ENCODE data around the gene MAPRE2.

MAPRE2 gene

DNA sequence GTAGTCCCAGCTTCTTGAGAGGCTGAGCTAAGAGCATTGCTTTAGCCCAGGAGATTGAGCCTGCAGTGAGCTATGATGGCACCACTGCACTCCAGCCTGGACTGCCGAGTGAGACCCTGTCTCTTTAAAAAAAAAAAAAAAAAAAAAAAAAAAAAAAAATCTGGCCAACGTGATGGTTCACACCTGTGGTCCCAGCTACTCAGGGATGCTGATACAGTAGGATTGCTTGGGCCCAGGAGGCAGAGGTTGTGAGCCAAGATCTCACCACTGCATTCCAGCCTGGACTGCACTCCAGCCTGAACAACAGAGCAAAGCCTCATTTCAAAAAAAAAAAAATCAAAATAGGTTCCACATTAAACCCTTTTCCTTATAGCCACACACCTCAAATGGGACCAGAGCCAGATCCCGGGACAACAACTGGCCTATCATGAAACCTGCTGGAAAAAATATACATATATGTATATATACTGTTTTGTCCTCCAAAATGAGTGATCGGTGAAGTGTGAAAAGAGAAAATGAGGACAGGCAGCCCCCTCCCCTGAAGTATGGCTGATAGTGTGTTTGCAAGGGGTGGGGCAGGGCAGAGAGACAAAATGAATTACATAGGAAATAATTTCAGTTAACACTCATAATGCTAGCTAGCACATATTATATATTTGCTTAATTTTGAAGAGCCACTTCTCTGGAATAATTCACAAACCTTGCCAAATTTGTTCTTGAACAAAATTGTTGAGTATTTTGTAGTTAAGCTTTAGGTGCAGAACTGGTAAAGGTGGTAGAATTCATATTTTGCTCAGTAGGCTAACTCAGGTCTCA, 22.9 kb downstream of the MAPRE2 start:
- DNase-seq, result no peak

DNA sequence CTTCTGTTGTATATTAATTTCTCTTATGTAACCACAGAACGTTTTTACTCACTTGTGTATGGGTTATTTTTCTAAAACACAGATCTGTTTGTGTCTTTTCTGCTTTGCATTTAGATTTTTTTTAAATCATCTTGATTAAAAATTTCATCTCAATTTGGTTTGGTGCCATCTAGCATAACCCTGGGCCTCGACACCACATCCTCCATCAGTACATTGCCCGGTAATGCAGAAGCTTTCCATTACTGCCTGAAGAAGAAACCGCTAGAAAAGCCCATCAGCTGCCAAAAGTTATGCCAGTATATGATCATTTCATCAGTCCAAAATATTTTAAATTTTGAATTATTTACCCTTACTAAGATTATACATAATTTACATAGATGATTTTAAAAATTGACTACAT, 26.2 kb downstream of the MAPRE2 start:
- DNase-seq, result no peak

DNA sequence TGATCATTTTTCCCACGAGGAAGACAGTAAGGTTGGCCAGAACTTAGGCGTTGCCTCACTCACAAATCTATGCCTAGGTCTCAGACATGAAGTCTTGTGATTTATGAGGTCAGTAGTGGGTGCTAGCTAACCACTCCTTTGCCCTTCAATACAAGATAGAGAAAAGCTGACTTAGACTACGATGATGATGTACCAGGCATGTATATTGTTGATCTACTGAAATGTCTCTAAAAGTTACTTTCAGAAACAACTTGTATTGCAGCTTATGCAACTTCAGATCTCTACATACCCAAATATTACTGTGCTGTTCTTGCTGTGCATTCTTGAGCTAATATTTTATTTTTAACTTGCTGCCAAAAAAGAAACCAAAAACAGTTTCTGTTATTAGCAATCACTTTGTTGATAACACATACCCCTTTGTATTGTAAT, 30.6 kb downstream of the MAPRE2 start:
- DNase-seq, result no peak

DNA sequence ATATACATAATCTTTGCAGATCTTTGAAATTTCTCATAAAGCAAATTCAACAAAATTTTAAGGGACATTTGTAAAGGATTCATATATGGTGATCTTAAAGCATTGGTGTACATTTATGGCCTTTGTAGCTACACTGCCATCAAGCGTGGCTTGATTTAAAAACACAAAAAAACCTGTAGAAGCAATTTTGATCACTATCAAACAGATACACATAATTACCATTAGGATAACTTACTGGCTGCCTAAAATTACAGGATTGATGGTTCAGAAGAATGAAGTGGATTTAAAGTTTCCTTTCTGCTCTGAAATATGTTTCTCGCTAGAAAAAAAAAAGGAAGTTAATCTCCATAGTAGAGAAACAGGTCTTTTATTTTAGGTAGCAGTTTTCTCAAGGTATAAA, 31.4 kb downstream of the MAPRE2 start:
- no peak for DNase-seq

DNA sequence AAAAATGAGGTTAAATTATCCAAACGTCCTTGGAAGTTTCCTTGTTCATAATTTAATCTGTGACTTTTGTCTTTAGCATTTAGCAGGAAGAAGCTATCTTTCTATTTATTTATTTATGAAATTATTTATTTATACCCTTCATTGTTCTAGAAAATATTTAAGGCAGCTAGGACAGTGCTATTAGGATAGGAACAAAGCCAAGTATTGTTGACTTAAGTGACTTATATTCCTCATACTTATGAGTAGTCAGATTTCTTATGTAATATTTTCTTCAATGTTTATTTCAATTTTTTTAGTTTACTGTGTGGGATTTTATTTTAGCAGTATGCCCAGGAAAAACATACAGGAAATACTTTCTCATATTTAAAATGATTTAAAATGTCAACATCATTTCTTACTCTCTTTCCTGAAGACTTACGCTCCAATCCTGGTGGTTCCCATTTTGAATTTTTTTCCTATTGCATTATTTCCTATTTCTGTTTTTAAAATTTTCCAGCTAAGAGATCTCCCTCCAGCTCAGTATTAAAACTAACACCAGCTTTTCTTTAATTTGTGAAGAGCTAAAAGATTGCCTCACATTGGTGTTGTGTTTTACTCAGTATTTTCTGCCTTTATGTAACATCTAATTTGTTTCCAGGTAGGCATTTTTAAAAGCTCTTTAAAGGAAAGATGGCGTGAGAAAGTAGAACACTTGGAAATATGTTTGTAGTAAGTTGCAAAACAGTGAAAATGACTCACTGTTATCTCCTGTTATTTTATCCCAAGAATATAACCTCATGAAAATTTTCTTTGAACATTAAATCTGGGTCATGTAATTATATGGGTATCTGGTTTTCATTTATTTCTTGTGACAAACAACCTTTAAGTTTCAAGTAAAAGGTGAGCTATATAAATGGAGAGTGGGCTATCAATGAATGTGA, 32.2 kb downstream of the MAPRE2 start:
- DNase-seq, result no peak

DNA sequence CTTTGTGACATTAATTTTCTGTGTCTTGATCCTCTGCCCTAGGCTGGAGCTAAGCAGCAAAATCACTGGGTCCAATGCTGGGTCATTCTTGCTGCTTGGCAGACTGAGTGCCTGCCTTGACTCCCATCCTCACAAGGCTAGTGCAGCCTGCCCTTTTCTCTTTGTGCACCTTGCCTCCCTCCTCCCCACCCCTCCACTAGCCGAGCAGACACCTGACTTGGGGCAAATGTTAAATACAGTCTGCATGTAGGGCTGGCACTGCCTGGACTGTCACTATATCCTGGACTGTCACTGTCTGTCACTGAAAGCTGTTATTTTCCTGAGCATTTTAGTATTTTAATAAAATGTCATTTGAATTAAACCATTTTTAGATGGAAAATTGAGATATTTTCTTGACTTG, 33.4 kb downstream of the MAPRE2 start:
- DNase-seq, result no peak

DNA sequence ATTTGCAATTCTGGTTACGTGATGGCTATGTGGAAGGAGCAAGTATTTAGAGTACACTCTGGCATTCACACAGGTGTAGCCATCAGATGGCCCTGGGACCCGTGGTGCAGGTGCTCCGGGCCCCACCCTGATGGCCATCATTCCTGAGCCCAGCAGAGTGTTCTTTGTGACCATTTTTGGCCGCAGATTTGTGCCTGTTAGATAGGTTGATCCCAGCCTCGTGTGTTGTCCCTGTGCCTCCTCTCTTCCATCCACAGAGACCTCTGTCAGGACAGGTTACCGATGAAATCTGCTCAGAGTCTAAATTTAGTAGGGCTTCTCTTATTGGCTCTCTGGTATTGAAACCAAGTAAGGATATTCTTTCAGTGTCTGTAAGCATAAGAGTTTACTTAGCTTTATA, 33.9 kb downstream of the MAPRE2 start:
- no peak for DNase-seq

DNA sequence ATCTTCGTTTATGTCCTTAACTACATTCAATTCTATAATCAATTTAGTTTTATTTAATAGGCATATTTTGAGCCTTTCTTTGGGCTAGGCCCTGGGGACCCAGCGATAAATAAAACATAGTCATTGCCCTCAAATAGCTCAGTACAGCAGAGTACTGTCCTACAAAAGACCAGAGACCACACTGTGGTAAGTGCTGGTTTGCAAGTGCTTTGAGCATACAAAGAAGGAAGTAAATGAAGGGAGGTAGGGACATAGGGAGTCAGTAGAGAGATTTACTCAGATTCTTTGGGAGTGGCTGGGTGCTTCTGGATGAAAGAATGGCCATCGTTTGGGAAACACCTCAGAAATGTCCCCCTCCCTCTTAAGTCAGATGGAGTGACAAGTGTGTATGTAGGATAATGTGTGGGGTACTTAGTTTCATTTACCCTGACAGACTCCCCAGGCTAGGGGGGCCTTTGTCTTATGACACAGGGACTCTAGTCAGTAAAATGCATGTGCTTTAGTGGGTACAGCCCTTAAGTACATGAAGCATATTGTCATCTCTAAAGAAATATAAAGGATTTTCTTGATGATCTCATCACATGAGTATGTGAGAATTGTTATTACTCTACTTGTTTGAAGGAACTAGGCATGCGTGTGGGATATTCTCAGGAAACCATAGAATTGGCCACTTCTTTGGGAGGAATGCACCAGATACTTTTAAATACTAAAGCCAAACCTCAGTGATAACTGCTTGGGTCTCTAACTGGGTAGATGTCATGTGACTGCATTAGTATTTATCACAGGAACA, 35.1 kb downstream of the MAPRE2 start:
- no peak for DNase-seq

DNA sequence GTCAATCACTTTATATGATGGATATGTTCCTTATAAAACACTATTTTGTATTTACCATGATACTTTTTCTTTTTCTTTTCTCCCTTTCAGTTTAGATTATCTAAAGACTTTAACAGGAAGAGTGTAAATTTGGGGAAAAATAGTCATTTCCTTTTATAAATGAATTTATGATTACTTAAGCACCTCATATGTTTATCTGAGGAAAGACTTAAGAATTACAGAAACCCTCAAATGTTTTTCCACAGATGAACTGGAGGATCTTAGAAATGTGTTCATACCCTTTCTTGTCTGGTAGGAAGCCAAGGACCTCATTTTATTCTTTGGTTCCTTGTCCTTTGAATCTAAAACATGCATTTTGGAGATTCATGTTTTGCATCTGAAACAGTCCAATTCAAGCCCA, 36.7 kb downstream of the MAPRE2 start:
- DNase-seq, result no peak

DNA sequence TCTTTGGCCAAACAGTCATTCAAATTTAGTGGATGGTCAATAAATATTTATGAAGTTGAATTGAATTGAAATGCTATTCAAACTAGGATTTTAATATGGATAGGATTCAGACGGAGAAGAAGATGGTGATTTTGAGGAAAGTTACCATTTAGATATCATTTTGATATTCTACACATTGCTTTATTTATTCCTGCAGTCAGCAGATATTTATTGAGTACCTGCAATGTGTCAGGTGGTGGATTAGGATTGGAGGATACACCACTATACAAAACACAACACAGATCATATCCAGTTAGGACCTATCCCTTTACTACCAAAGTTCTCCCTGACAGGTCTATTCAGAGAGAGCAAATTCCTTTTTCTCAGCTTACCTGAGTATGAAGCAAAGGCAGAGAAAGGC, 38.8 kb downstream of the MAPRE2 start:
- no peak for DNase-seq

DNA sequence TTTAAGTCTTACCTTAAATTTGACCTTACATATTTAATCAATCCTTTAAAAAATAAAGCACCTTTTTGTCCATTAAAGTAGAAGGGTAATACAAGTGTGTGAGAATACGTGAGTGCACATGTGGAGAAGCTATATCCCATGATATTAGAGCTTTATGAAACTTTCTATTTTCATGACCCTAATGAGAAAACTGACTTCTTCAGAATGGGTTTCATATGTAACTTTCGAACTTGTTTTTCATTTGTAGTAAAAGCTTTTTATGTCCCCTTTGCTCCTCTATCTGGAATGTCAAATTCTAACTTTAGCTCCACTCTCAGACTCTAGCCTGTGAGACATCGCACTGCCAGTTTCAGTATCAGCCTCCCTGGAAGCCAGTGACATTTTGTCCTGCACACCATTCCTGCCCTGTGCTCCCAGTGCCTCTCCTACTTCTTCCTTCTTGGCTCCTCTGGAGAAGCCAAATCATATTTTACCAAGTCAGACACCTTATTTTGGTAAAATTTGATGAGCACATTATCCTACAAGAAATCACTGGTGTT, 42.0 kb downstream of the MAPRE2 start:
- no peak for DNase-seq

DNA sequence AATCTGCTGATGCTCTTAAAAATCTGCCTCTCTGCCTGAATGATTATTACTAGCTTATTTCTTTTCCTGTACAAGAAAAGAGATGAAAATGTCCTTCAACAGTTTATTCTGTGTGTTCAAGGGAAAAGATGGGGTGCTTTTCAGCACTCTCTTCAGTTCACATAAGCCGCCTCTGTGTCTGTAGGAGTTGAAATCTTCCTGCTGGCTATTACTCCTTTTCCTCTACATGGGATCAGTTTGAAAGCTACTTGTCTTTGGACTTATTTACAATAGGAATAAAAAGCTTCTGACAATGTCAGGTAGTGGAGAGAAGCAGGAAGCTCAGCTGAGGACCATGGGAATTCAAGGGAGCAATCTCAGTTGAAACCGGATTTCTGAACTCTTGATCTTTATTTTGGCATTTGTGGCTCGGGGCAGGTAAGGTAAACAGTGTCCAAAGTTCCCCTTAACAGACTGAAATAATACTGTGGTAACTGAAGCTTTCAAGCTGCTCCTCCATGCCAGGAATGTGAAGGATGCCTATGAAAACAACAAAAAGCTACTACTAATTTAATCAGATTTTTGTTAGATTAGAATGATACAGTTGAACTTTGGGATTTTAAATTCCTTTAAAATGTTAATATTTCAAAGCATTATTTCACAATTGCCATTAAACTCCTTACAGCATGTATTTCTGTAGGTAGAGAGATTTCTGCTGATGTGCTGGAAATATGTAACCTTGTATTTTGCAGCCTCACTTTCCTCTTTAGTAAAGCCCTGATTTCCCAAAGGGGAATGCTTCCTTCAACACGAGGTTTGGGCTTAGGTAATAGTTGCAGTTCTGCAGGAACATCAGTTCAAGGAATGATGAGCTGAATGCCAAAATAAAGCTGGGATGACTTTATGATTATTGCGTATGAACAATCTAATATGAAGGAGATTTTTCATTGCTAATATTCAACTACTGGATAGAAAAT, 43.6 kb downstream of the MAPRE2 start:
- no peak for DNase-seq

DNA sequence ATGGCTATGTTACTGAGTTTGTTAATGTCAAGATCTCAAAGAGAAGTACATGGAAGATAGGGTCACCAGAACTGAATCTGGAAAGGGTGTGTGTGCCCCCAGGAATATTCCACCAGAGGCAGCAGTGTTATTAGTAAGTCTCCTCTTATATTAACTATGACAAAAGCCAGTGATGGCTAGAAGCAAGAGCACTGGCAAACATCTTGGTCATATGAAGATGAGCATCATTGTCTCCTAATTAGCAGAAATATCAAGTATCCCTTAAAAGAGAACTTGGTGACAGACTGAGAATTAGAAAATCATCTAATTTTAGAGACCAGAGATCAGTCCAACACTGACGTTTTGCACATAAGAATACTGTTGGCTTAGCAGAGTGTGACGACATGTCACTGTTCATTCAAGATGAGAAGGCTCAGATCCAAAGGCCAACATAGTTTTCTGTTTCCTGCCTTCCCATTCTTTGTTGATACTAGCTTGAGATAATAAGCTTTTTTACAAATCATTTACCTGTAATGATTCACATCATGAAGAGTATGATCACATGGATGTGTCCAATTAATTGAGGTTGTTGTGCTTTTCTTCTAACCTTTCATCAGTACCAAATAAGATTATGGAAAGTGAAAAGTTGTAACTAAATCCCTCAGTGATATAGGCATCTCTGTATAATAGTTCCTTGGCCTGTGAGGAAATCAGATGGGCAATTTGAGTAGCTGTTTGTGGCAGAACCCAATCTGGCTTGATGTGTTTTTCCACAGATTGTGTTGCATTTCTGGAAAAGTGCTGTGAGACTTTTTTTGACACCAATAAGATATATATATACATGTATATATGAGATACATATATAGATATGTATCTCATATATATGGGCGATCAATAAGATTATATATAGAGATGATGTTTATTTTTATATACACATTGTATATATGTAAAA, 44.5 kb downstream of the MAPRE2 start:
- no peak for DNase-seq

DNA sequence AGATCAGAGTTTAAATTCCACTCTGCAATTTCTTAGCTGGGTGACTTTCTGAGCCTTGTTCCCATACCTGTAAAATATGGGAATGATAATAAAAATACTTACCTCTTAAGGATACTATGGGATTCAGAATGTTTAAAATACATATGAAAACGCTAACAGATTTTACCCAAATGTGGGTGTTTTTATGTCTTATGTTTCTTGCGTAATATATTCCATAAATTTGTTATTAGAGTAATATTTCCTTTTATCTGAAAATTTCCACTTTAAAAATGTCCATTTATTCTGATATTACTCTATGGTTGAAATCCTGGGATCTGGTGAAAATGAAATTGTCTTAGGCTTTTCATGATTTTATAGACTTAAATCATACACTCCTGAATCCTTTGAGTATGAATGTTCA, 45.5 kb downstream of the MAPRE2 start:
- DNase-seq, result no peak

DNA sequence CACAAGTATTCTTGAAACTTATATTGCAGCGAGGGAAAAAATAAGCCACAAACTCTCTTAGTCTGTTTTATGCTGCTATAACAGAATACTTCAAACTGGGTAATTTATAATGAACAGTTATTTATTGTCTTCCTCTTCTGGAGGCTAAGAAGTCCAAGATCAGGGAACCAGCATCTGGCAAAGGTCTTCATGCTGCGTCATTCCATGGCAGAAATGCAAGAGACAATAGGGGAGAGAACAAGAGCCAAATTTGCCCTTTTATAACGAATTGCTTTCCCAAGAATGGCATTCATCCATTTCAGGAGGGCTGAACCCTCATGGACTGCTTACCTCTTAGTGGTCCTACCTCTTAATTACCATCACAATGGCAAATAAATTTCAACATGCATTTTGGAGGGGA, 46.5 kb downstream of the MAPRE2 start:
- DNase-seq, result no peak

DNA sequence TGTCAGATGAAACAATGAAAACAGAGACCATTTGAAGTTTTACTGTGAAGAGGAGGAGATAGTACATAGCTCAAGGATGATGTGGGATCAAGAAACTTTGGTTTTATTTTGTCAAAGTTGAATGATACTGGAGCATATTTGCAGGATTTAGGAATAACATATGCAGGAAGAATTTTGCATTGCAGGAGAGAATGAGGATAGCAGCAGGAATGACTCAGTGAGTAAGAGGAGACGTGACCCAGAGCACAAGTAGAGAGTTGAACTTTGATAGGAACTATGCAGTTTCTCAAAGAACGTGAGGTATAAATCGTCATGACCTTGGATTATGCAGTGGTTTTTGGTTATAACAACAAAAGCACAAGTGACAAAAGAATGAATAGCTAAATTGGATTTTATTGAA, 47.7 kb downstream of the MAPRE2 start:
- DNase-seq, result no peak

DNA sequence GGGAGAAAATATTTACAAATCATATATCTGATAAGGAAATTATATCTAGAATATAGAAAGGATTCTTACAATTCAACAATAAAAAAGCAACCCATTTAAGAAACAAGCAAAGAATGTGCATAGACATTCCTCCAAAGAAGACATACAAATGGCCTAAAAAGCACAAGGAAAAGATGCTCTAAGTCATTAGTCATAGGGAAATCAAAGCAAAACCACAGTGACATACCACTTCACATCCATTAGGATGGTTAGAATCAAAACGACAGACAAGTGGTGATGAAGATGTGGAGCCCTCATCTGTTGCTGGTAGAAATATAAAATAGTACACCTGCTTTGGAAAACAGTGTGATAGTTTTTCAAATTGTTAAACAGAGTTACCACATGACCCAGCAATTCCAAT, 48.2 kb downstream of the MAPRE2 start:
- no peak for DNase-seq

DNA sequence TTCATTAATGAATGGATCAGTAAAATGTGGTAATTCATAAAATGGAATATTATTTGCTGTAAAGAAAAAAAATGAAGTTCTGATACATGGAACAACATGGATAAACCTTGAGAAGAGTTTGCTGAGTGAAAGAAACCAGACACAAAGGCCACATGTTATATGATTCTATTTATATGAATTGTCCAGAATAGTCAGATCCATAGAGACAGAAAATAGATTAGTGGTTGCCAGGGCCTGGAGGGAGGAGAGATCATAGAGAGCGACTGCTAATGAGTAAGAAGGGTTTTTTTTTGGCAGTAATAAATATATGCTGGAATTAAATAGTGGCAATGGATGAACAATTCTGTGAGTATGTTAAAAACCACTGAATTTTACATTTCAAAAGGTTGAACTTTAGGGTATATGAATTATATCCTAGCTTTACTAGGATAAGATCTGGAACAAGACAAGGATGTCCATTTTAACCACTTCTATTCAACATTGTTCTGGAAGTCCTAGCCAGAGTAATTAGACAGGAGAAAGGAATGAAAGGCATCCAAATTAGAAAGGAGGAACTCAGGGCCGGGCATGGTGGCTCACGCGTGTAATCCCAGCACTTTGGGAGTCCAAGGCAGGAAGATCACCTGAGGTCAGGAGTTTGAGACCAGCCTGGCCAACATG, 48.8 kb downstream of the MAPRE2 start:
- no peak for DNase-seq

DNA sequence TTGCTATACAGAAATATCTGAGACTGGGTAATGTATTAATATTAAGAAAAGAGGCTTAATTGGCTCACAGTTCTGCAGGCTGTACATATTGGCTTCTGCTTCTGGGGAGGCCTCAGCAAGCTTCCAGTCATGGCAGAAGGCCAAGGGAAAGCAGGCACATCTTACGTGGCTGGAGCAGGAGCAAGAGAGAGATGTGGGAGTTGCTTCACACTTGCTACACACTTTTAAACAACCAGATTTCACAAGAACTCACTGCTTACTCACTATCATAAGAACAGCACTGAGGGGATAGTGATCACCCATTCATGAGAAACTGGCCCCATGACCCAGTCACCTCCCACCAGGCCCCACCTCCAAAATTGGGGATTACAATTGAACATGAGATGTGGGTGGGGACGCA, 50.6 kb downstream of the MAPRE2 start:
- DNase-seq, result no peak
